Mesenchymal stem cell (in vitro differentiated cells and primary cell): ENCODE results near the gene MRPS2.
"Not testable (repeated sequence)": the region's sequence is repeated elsewhere in the genome, so short reads cannot be mapped to it uniquely, and the experiment has no call there.

Source experiments
- DNase-seq: peaks from one replicate; pipeline ENCODE4 v3.0.0-alpha.2; 2013
- H2AFZ ChIP-seq: one replicate; pipeline ENCODE4 v1.6.1; 2013; ENCODE audit warnings: low read depth, mild to moderate bottlenecking, control low read depth, inconsistent platforms, low read length, moderate library complexity
- H2AK5ac ChIP-seq: 2 replicates; pipeline ENCODE4 v1.6.1; 2013; ENCODE audit warnings: low read length, moderate library complexity, mild to moderate bottlenecking, inconsistent platforms; ENCODE audit not compliant: severe bottlenecking
- H2BK120ac ChIP-seq: one replicate; pipeline ENCODE4 v1.6.1; 2013; ENCODE audit warnings: low read depth, mild to moderate bottlenecking, inconsistent platforms, low read length, moderate library complexity
- H2BK12ac ChIP-seq, 2 experiments: one replicate each; pipeline ENCODE4 v1.6.1; 2013; ENCODE audit warnings: inconsistent platforms in 2 of 2, low read length in 2 of 2, mild to moderate bottlenecking in 2 of 2, moderate library complexity in 2 of 2, control low read depth in 1 of 2
- H2BK15ac ChIP-seq: one replicate; pipeline ENCODE4 v1.6.1; 2013; ENCODE audit warnings: mild to moderate bottlenecking, low read depth, inconsistent platforms; ENCODE audit not compliant: poor library complexity, severe bottlenecking
- H2BK5ac ChIP-seq: 2 replicates; pipeline ENCODE4 v1.6.1; 2013; ENCODE audit warnings: low read depth, mild to moderate bottlenecking, low read length, control low read depth, inconsistent platforms; ENCODE audit not compliant: poor library complexity, severe bottlenecking
- H3K14ac ChIP-seq, 2 experiments: one replicate each; pipeline ENCODE4 v1.6.1; 2013; ENCODE audit warnings: inconsistent platforms in 2 of 2, low read length in 2 of 2, control low read depth in 1 of 2, mild to moderate bottlenecking in 1 of 2, moderate library complexity in 1 of 2
- H3K18ac ChIP-seq, 2 experiments: one replicate each; pipeline ENCODE4 v1.6.1; 2013; ENCODE audit warnings: inconsistent platforms in 2 of 2, low read length in 2 of 2, control low read depth in 1 of 2, low read depth in 1 of 2, mild to moderate bottlenecking in 1 of 2
- H3K23ac ChIP-seq, 2 experiments: one replicate each; pipeline ENCODE4 v1.6.1; 2013; ENCODE audit warnings: inconsistent platforms in 2 of 2, low read length in 2 of 2, mild to moderate bottlenecking in 2 of 2, moderate library complexity in 2 of 2, control low read depth in 1 of 2
- H3K27ac ChIP-seq: 2 replicates; pipeline ENCODE4 v1.5.1; 2013; ENCODE audit warnings: mild to moderate bottlenecking, moderate library complexity, low read length, control low read depth, inconsistent platforms; ENCODE audit not compliant: poor library complexity, severe bottlenecking
- H3K27me3 ChIP-seq, 2 experiments: 2 replicates each; pipeline versions ENCODE4 v1.6.1 to v1.7.0; 2013; ENCODE audit warnings: low read length in 2 of 2, mild to moderate bottlenecking in 2 of 2, moderate library complexity in 2 of 2, control low read depth in 1 of 2, inconsistent platforms in 1 of 2; ENCODE audit not compliant: control insufficient read depth in 1 of 2, insufficient read depth in 1 of 2
- H3K36me3 ChIP-seq, 2 experiments: 2 replicates each; pipeline versions ENCODE4 v1.6.1 to v1.7.0; 2013; ENCODE audit warnings: low read length in 2 of 2, control low read depth in 1 of 2, inconsistent platforms in 1 of 2, low read depth in 1 of 2, mild to moderate bottlenecking in 1 of 2; ENCODE audit not compliant: insufficient read depth in 2 of 2, control insufficient read depth in 1 of 2
- H3K4ac ChIP-seq, 2 experiments: one replicate each; pipeline ENCODE4 v1.6.1; 2013; ENCODE audit warnings: inconsistent platforms in 2 of 2, low read length in 2 of 2, mild to moderate bottlenecking in 2 of 2, moderate library complexity in 2 of 2, control low read depth in 1 of 2, low read depth in 1 of 2
- H3K4me1 ChIP-seq: 2 replicates; pipeline ENCODE4 v1.6.1; 2013; ENCODE audit warnings: low read depth, low read length, control low read depth; ENCODE audit not compliant: control insufficient read depth, insufficient read depth
- H3K4me2 ChIP-seq: 2 replicates; pipeline ENCODE4 v1.6.1; 2013; ENCODE audit warnings: low read length, mild to moderate bottlenecking, inconsistent platforms; ENCODE audit not compliant: poor library complexity, severe bottlenecking
- H3K4me3 ChIP-seq, 2 experiments: 2 replicates each; pipeline versions ENCODE4 v1.5.1 to v1.7.0; 2013; ENCODE audit warnings: low read length in 2 of 2, mild to moderate bottlenecking in 2 of 2, control low read depth in 1 of 2, low read depth in 1 of 2; ENCODE audit not compliant: insufficient read depth in 1 of 2
- H3K79me1 ChIP-seq: replicated peaks from 2 replicates; pipeline ENCODE4 v1.6.1; 2013; ENCODE audit warnings: mild to moderate bottlenecking, control low read depth, low read length, inconsistent platforms; ENCODE audit not compliant: poor library complexity, severe bottlenecking
- H3K9ac ChIP-seq: 2 replicates; pipeline ENCODE4 v1.7.0; 2013; ENCODE audit warnings: mild to moderate bottlenecking, low read length, moderate library complexity
- H3K9me3 ChIP-seq: 2 replicates; pipeline ENCODE4 v1.7.0; 2013; ENCODE audit warnings: mild to moderate bottlenecking, low read length; ENCODE audit not compliant: control insufficient read depth
- H4K8ac ChIP-seq: one replicate; pipeline ENCODE4 v1.6.1; 2013; ENCODE audit warnings: inconsistent platforms, mild to moderate bottlenecking, low read length, moderate library complexity
- H4K91ac ChIP-seq: one replicate; pipeline ENCODE4 v1.6.1; 2013; ENCODE audit warnings: mild to moderate bottlenecking, low read length, inconsistent platforms
- WGBS: methylation state at CpG from one replicate; pipeline ENCODE4 v1.1.7; 2013; ENCODE audit warnings: mixed read lengths; 5-methylcytosine and 5-hydroxymethylcytosine counted together

Gene MRPS2

GRCh38 chr9:135455401-135456030 lies 45.0 kb upstream of the MRPS2 start:
- no peaks in the 10 kb centered on the region for H3K79me1 ChIP-seq
- H4K8ac ChIP-seq = no peak overlapping the region
- no peak for DNase-seq
- H3K4me2 ChIP-seq = no peak overlapping the region
- no peak overlapping the region for H3K4ac ChIP-seq
- 93% methylated on average over 16 of the region's 23 CpGs for WGBS
- no peak overlapping the region for H3K4me3 ChIP-seq
- no peak overlapping the region for H2BK5ac ChIP-seq
- H2BK120ac ChIP-seq = no peak overlapping the region
- H3K14ac ChIP-seq = no peak overlapping the region
- H3K18ac ChIP-seq = no peak overlapping the region
- H3K36me3 ChIP-seq = no peaks in the 10 kb centered on the region
- no peaks in the 10 kb centered on the region for H3K4me1 ChIP-seq
- H2BK12ac ChIP-seq = no peak overlapping the region
- H3K27me3 ChIP-seq = peaks cover 10 to 15% of the 10 kb centered on the region in 2 experiments
- no peak overlapping the region for H3K23ac ChIP-seq
- no peak overlapping the region for H3K27ac ChIP-seq
- H2BK15ac ChIP-seq = no peak overlapping the region
- no peak overlapping the region for H3K9ac ChIP-seq
- H4K91ac ChIP-seq = no peak overlapping the region
- no peak overlapping the region for H2AK5ac ChIP-seq
- H3K9me3 ChIP-seq = peaks cover 8% of the 10 kb centered on the region
- no peak overlapping the region for H2AFZ ChIP-seq

- Histone ChIP-seq H2AK5ac (no peak overlapping the region), H3K4me2 (no peak overlapping the region), H2BK120ac (no peak overlapping the region)
Measured at GRCh38 chr9:135456436-135457104, 43.9 kb upstream of the MRPS2 start.

GRCh38 chr9:135458478-135458877 lies 42.0 kb upstream of the MRPS2 start:
- not testable (repeated sequence) for H3K23ac ChIP-seq, H2BK120ac ChIP-seq, H3K4ac ChIP-seq, H2BK15ac ChIP-seq, H3K9me3 ChIP-seq, H3K18ac ChIP-seq, H2BK12ac ChIP-seq, H3K14ac ChIP-seq, H3K4me1 ChIP-seq, H3K79me1 ChIP-seq, H3K9ac ChIP-seq, DNase-seq, H3K4me2 ChIP-seq, H2AFZ ChIP-seq, H3K27ac ChIP-seq, H4K8ac ChIP-seq, H2BK5ac ChIP-seq, H4K91ac ChIP-seq, H3K36me3 ChIP-seq, H3K4me3 ChIP-seq, H2AK5ac ChIP-seq
- peaks cover 10 to 15% of the 10 kb centered on the region in 2 experiments for H3K27me3 ChIP-seq
- 100% methylated on average over 3 of the region's 5 CpGs for WGBS

More at GRCh38 chr9:135456436-135457104, 43.9 kb upstream of the MRPS2 start:
- Histone ChIP-seq H3K23ac (no peak overlapping the region), H3K18ac (no peak overlapping the region), H4K91ac (no peak overlapping the region), H4K8ac (no peak overlapping the region), H3K36me3 (no peaks in the 10 kb centered on the region), H3K9ac (no peak overlapping the region), H3K9me3 (peaks cover 8% of the 10 kb centered on the region), H3K79me1 (no peaks in the 10 kb centered on the region), H3K14ac (no peak overlapping the region), H3K4me3 (no peak overlapping the region), H3K4ac (no peak overlapping the region), H2BK12ac (no peak overlapping the region), H3K4me1 (no peaks in the 10 kb centered on the region), H2BK15ac (no peak overlapping the region), H3K27ac (no peak overlapping the region), H2AFZ (no peak overlapping the region), H2BK5ac (no peak overlapping the region), H3K27me3 (peaks cover 10 to 15% of the 10 kb centered on the region in 2 experiments)
- WGBS = 90% methylated on average over 19 of the region's 19 CpGs
- DNase-seq = no peak

- no peak overlapping the region for H2BK120ac ChIP-seq
- no peak overlapping the region for H3K27ac ChIP-seq
- no peaks in the 10 kb centered on the region for H3K27me3 ChIP-seq
- H3K18ac ChIP-seq = no peak overlapping the region
- H2AFZ ChIP-seq = no peak overlapping the region
- H2BK15ac ChIP-seq = no peak overlapping the region
- no peak overlapping the region for H3K14ac ChIP-seq
- no peak overlapping the region for H2BK12ac ChIP-seq
- no peak overlapping the region for H3K4ac ChIP-seq
- H4K8ac ChIP-seq = no peak overlapping the region
- H3K23ac ChIP-seq = no peak overlapping the region
- DNase-seq = no peak
- H3K9me3 ChIP-seq = no peaks in the 10 kb centered on the region
- no peak overlapping the region for H3K4me2 ChIP-seq
- no peak overlapping the region for H4K91ac ChIP-seq
- no peak overlapping the region for H2AK5ac ChIP-seq
- no peaks in the 10 kb centered on the region for H3K79me1 ChIP-seq
- H3K36me3 ChIP-seq = no peaks in the 10 kb centered on the region
- H2BK5ac ChIP-seq = no peak overlapping the region
- no peak overlapping the region for H3K9ac ChIP-seq
- H3K4me3 ChIP-seq = no peak overlapping the region
- 91% methylated on average over 11 of the region's 11 CpGs for WGBS
- peaks cover 7% of the 10 kb centered on the region for H3K4me1 ChIP-seq
Measured at GRCh38 chr9:135461936-135462335, 38.5 kb upstream of the MRPS2 start.
